GM19328 (cell line): ENCODE data around the gene MYRF.

Source experiments
- ATAC-seq: cut with Tn5 transposase; IDR thresholded peaks from one replicate; pipeline ENCODE4 v1.9.1; 2021; ENCODE audit warnings: mild to moderate bottlenecking, moderate library complexity; ENCODE audit not compliant: unreplicated experiment

The MYRF gene

DNA sequence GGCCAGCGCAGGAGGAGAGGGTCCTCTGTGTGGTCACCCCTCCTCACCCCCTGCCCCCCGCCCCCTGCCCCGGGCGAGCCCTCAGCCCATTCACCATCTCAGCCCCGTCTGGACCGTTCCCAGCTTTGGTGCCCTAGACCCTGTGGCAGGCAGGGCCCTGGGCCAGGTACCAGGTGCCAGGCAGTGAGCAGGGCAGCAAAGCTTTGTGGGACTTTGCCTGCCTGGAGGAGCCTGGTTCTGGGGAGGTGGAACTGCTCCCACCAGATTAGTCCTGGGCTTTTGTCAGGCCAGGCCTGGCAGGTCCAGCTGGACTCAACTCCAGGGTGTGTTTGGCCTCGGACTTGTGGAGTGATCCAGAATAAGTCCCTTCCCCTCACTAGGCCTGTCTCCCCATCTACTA, 13.7 kb upstream of the MYRF start:
- no peak for ATAC-seq

DNA sequence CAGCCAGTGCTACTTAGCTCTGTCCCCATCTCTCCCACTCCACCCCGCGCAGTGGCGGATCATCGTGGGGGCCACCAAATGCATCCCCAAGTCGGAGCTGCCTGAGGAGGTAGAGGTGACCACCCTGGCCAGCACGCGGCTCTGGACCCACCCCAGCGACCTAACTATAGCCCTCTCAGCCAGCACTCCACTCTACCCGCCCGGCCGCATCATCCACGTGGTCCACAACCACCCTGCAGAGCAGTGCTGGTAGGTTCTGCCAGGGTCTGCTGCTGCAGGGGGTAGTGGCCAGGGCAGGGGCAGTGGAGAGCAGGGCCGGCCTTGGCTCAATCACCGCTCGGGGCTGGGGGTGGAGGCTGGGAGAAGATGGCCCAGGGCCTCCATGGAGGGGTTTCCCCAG, 13.0 kb upstream of the MYRF start:
- ATAC-seq, result no peak

DNA sequence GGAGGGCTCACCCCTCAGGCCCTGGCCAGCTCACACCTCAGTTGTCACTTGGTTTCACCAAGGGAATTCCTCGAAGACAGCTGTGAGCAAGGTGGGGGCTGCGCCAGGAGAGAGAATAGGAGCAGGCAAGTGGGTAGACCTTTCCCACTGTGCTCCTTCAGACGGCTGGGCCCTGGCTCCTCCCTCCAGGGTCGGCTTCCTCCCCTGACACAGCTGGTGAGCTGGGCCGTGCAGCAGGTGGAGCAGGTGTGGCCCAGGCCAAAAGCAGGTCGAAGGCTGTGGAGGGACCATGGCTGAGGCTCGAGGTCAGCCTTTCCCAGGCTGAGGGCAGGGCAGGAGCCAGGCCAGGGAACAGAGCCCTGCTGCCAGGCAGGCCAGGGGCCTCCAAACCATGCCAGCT, 12.5 kb upstream of the MYRF start:
- ATAC-seq, result no peak

DNA sequence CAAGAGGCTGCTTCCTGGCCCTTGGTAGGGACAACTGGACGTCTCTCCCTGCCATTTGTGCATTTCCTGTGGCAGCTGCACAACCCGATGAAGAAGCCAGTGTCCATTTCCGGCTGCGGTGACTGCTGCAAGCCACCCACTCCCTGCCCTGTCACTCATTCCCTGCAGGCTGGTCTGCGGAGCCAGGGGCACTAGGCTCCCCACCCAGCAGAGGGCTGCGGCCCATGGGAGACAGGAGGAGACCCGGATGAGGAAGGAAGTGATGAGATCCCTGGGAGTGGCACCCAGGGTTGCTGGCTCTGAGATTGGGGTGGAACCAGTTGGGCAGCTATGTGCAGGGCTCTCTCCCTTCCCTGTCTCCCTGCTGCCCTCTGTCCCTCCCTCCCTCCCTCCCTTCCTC, 10.0 kb upstream of the MYRF start:
- no peak for ATAC-seq

DNA sequence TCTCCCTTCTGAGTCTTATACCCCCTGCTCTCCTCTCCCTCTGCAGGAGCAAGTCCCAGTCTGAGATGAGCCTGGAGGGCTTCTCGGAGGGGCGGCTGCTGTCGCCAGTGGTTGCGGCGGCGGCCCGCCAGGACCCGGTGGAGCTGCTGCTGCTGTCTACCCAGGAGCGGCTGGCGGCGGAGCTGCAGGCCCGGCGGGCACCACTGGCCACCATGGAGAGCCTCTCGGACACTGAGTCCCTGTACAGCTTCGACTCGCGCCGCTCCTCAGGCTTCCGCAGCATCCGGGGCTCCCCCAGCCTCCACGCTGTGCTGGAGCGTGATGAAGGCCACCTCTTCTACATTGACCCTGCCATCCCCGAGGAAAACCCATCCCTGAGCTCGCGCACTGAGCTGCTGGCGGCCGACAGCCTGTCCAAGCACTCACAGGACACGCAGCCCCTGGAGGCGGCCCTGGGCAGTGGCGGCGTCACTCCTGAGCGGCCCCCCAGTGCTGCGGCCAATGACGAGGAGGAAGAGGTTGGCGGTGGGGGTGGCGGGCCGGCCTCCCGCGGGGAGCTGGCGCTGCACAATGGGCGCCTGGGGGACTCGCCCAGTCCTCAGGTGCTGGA, 8.8 kb upstream of the MYRF start:
- no peak for ATAC-seq

DNA sequence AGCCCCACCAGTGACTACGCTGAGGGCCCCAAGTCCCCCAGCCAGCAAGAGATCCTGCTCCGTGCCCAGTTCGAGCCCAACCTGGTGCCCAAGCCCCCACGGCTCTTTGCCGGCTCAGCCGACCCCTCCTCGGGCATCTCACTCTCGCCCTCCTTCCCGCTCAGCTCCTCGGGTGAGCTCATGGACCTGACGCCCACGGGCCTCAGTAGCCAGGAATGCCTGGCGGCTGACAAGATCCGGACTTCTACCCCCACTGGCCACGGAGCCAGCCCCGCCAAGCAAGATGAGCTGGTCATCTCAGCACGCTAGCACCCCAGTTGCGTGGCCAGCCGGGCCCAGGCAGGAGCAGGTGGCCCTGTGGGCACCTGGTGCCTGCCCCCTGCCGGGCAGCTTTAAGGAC, 8.3 kb upstream of the MYRF start:
- no peak for ATAC-seq

DNA sequence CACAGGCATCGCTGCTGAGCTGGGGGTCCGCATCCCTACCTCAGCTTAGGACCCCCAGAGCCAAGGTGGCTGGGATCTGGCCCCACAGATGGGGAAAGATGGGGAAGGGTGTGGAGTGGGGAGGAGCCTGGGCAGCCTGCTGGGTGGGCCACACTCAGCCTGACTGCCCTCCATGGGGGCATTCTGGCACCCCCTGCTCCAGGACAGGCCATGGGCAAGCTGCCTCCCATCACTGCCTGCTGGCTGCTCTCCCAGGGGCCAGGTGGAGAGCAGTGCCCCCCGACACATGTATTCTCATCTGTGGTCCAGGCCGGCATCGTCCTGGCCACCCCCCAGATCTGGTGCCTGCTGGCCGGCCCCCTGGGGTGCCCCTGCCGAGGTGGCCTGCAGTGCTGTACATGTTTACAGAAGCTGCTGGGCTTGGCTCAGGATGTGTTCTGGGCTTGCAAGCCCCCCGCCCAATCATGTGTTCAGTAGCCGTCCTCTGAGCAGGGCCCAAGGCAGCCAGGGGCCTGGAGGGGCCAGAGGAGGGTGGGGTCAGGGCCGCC, 7.8 kb upstream of the MYRF start:
- ATAC-seq, result no peak

DNA sequence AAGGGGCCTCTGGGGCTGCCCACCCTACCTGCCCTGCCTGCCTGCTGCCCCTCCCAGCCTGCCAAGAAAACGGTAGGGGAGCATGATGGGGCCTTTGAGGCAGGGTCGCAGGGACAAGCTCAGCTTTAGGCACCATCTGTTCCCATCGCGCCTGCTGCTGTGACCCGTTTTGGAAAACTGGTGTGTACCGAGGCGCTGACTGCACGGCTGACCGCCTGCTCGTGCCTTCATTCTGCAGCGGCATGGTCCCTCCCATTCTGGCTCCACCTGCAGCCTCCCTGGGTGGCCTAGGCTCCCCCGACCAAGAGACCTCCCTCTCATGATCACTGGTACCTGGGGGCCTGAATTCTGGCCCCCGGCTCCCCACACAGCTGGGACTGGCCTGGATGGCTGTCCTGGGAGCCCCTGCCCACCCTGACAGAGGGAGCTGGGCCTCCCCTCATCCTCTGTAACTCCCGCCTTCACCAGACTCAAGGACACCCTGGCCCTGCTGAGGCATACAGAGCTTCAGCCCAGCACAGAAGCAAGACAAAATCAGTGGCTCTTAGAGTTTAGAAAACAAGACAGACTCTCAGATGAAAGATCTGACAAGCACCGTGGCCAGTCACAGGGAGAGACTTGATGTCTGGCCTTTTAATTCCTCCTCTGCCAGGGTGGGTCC, 6.5 kb upstream of the MYRF start:
- ATAC-seq, result no peak

DNA sequence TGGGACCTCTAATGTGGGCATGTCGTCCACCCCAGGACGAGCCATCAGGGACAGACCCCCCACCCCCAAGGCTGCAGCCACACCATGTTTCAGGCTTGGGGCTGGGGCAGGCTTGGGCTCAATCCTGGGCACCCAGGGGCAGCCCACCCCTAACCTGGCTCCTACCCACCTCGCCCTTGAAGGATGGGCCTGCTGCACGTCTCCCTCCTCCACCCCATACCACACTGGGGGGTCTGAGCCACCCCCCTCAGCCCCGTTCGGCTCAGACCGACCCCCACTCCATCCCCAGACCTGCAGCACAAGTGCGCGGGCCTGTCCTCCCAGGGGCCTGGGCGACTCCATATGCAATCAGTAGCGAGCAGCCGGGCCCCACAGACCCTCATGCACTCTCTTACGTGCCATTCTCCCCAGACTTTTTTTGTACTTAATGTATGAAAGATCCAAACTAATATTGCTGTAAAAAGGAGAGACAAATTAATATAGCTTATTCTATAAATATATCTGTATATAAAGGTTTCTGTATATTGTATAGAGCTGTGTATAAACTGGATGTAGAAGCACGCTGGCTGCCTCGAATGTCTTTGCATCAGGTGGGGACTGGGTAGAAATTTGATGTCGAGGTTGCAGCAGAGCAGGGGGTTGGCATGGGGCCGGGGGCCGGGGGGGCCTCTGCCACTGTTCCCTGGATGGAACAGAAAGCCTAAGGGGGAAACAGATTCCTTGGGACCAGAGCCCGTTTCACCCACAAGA, 5.8 kb upstream of the MYRF start:
- no peak for ATAC-seq

DNA sequence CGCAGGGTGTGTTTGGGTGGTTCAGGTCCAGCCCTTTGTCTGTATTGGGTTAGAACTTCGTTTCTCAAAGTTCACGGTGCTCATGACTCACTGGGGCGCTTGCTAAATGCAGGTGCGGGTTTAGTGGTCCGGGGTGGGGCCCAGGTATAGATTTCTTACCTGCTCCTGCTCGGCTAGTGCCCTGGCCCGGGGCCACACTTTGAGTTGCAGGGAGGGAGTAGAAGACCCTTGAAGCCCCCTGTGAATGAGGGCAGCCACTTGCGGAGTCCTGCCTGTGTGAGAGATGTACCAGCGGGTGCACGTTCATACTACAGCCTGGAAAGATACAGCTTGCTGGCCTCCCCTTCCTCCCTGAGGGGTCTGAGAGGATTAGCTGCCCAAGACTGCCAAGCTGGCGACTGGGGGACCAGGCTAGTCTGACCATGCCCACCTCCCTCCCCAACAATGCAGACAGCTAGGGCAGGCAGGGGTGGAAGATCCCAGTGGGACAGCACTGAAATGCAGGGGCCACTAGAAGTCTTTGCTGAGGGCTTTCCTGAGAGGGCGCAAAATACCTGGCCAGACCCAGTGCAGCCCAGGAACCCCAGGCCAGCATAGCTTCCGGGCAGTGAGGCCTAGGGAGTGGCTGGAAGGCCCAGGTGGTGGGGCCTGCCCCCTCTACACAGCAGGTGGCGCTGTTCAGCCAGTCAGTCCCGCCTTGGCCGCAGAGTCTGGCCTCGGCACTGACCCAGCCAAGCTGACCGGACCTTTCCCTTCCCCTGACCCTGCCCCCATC, 5.1 kb upstream of the MYRF start:
- no peak for ATAC-seq

DNA sequence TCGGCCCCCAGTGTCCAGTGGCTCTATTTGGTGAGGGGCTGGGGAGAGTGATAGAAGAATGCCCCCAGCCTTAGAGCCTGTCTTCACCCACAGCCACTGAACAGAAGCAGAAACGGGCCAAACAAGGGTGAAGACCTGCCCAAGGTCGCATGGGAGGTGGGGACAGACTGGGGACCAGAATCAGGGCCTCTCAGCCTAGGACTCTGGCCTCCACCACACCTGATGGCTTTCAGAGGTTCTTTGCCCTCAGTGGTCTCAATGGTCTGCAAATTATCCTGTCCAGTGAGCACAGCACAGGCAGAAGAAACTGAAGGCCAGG, 4.5 kb upstream of the MYRF start:
- no peak for ATAC-seq

DNA sequence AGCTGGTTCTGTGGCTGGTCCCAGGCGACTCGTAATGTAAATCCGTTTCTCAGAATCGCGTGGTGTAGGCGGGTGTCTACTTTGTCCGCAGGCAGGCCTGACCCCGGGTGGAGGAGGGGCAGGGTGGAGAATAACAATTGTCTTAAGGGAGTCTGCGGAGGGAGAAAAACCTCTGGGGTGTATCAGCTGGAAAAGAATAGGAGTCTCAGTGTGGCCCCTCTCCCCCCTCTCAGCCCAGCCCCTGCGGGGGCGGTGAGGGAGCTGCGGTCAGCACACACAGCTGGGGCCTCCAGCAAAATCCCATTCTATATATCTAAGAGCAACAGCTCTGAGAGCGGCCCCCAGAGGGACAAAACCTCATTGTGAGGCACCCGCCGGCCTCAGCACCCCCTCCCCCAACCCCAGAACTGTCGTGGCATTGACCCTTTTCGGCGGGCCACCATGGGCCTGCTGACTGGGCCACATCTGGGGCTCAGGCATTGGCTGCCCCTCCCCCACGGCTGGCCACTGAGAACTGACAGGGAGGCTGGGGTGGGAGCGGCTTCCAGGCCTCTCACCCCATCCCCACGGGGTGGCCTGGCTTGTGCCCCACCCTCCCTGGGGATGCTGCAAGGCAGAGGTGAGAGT, 2.7 kb upstream of the MYRF start:
- ATAC-seq, result no peak

DNA sequence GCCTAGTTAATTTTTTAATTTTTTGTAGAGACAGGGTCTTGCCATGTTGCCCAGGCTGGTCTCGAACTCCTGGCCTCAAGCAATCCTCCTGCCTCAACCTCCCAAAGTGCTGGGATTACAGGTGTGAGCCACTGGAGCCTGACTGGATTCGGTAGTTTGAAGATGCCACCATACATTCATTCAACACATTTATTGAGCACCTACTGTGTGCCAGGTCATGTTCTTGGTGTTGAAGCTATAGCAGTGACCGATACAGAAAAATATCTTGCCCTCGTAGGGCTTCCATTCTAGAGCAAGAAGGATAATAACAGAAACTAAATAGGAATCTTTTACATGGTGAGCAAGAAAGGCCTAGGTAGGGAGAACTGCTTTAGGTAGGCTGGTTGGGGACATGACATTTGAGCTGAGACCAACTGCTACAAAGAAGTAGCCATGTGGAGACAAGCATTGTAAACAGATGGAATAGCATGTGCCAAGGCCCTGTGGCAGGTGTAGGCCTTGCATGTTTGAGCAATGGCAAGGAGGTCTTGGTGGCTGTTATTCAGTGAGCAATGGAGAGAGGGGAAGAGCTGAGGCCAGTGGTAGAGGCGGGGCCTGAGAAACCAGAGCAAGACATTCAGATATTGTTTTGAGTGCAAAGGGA, 1.7 kb upstream of the MYRF start:
- ATAC-seq, result no peak

DNA sequence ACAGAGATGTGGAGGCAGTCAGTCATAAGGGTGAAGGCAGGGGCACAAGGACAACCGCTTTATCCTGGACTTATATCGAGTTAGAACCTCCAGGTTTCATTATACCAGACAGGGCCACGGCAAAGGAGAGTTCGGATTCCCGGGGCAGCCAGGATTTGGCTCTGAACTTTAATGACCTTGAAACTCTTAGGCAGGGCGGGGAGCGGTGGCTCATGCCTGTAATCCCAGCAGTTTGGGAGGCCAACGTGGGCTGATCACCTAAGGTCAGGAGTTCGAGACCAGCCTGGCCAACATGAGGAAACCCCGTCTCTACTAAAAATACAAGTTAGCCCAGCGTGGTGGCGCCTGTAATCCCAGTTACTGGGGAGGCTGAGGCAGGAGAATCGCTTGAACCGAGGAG, 1.1 kb upstream of the MYRF start:
- no peak for ATAC-seq

DNA sequence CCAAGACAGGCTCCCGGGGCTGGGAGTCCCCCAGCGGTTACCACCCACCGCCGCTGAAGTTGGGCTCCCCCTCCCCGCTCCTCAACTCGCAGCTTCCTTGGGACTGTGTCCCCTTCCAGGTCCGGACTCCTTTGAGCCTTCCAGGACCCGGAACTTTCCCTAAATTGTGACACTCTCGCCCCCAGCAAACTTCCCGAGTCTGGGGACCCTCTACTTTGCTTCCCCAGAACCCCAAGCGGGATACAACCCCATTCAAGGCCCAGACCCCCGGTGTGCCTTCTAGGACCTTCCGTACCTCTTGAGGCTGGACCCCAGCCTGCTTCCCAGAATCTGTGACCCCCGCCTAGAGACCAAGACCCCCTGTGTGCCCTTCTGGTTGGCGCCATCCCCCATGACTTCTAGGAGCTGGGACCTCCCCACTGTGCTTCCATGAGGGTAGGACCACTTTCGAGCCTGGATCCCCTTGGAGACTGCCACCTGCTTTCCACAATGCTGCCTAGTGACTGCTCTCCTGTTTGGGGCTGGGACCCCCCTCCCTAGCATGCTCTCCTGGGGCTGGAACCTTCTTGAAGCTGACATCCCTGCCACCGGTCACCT, 587 bp downstream of the MYRF start:
- no peak for ATAC-seq

DNA sequence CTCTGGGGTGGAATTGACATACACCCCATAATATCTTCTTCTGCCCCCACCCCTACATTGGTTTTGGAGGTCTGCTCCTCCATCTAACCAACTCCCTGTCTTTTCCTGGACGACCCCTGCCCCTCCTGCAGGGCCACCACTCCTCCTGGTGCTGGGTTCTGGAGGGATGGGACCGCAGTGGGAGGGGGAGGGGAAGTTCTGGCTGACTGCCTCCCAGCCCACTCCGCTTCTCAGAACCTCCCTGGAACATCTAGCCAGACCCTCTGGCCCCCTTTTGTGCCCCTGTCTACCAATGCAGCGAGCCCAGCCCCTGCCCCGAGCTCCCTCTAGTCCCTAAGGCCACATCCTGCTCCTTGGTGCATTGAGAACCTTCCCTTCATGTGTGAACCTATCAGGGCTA, 1.2 kb downstream of the MYRF start:
- ATAC-seq, result no peak

DNA sequence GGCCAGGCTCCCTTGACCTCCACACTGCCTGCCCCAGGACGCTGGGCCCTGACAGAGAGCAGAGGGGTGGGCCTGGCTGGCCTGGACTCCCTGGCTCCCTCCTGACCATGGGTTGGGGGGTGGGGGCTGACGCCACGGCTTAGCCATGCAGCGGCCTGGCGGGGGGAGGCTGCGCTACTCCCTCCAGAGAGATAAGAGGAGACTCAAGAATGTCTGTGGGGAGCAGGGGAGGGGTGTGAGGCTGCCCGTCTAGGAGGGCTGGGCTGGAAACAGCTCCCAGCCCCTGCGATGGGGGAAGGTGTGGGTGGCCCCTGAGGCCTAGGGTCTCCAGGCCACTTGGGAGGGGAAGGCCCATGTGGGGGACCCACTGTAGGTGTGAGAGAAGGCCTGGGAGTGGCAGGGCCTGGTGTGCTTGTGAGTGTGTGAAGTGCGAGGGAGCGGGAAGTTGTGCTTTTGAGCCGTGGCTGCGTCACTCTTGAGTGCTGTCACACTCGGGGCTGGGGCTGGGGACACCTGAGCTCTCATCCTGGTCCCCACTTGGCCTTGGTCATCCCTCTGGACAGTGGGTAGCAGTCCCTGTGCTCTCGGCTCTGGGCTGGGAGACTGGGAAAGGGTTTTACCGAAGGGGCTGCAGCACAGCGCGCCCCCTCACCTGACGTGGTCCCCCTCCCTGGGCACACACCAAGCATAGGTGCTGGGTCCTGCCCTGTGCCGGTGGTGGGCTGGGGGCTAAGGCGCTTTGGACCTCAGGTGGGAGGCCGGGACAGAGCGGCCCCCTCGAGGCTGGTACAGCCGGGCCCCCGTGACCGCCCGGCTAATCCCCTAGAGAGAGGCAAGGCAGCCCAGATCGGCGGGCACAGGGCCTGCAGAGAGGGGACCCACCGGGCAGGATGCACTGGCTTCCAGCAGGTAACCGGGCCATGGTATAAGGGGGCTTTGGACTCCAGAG, 2.4 kb downstream of the MYRF start:
- no peak for ATAC-seq

DNA sequence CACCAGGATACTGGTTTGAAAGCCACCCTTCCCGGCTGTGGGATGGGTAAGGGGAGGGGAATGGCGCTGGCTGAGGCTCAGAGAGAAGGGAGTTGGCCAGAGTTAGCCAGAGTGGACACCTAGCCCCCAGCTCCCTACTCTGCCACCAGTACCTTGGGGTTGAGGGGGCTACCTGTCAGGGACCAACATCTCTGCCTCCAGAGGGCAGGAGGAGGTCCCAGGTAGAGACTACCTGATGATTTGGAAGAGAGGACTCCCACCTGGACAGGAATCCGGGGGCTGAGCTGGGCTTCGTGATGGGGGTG, 3.7 kb downstream of the MYRF start:
- ATAC-seq, result no peak

DNA sequence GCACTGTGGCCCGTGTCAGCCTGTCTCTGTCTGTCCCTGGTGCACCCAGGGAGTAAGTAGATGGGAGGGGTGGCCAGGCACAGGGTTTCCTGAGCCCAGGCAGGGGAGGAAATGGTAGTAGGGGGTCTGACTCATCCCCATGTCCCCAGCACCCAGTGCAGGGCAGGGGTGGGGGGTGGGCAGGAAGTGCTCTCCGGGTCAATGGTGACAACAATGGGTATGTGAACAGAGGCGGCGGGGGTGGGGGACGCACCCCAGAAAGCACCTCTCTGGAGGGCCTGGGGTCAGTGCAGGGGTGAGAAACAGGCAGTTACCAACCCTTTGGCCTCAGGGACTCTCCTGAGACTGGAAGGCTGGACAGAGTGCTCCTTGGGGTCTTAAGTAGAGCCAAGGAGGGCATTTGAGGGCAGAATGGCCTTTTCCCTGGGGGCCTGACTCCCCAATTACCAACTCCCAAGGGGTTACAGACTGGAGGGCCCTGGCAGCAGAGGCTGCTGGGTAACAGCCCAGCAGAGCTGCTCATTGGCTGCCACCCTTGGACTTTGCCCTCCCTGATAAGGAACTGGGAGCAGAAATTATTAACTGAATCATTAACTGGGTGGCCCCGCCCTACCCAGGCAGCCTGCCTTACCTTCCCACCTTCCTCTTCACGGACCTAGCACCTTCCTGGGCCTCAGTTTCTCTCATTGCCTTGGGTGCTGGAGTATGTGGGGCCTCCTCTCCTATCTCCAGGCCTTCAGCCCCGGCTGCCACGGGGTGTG, 4.2 kb downstream of the MYRF start:
- no peak for ATAC-seq
